H1 (cell line): ENCODE measurements around the gene ATCAY. TPM values are rescaled to one million over a fixed set of nuclear protein-coding genes. Genes with fewer than 3 reads are reported as not detected.
"Not testable (repeated sequence)": the region's sequence is repeated elsewhere in the genome, so short reads cannot be mapped to it uniquely, and the experiment has no call there.

Experiments used
- CTCF ChIA-PET: fragments of 300-600 bp; sonication (Branson Sonifier 250); formaldehyde crosslinking; loops from one replicate; lab custom pipeline; 2021; ENCODE audit not compliant: partially characterized antibody; lab: Charles Lee
- POLR2A ChIA-PET: fragments of 300-600 bp; sonication (Branson Sonifier 250); formaldehyde crosslinking; loops from one replicate; lab custom pipeline; 2021; ENCODE audit warnings: inconsistent platforms; ENCODE audit not compliant: partially characterized antibody; lab: Charles Lee
- DNase-seq, 2 experiments: peaks; one replicate each; pipeline versions ENCODE4 v3.0.0 to v3.0.0-alpha.2; 2010 to 2022; ENCODE audit warnings: low spot score in 2 of 2, low read depth in 1 of 2, mixed read lengths in 1 of 2
- FAIRE-seq: peaks from 2 replicates; lab custom pipeline; 2011; peaks lifted over from hg19 to GRCh38; lab: Jason Lieb, UNC
- H2AFZ ChIP-seq: 2 replicates; pipeline ENCODE4 v1.8.1; 2012; ENCODE audit warnings: low read length, inconsistent platforms
- H2AK5ac ChIP-seq: 2 replicates; pipeline ENCODE4 v1.6.1; 2013; ENCODE audit warnings: low read depth, low read length
- H2BK120ac ChIP-seq: replicated peaks from 2 replicates; pipeline ENCODE3; 2013; ENCODE audit warnings: low read depth, low read length, inconsistent platforms
- H2BK12ac ChIP-seq: 2 replicates; pipeline ENCODE4 v1.6.1; 2013; ENCODE audit warnings: low read depth, low read length
- H2BK15ac ChIP-seq: 2 replicates; pipeline ENCODE4 v1.6.1; 2013; ENCODE audit warnings: low read length
- H2BK20ac ChIP-seq: 2 replicates; pipeline ENCODE4 v1.6.1; 2013; ENCODE audit warnings: low read length
- H2BK5ac ChIP-seq: 2 replicates; pipeline ENCODE4 v1.6.1; 2013; ENCODE audit warnings: low read depth, low read length
- H3K14ac ChIP-seq: 2 replicates; pipeline ENCODE4 v1.6.1; 2013; ENCODE audit warnings: inconsistent platforms; ENCODE audit not compliant: insufficient read length
- H3K18ac ChIP-seq: 2 replicates; pipeline ENCODE4 v1.6.1; 2013; ENCODE audit warnings: low read length; ENCODE audit errors: extremely low read depth
- H3K23ac ChIP-seq: 2 replicates; pipeline ENCODE4 v1.6.1; 2013; ENCODE audit warnings: inconsistent platforms; ENCODE audit not compliant: insufficient read length
- H3K23me2 ChIP-seq: 2 replicates; pipeline ENCODE4 v1.6.1; 2013; ENCODE audit warnings: low read depth, low read length
- H3K27ac ChIP-seq: 2 replicates; pipeline ENCODE4 v1.6.1; 2011; ENCODE audit warnings: low read depth, low read length, inconsistent platforms
- H3K27me3 ChIP-seq, 4 experiments: replicated peaks in 1 of 4; 1 replicate in 1 of 4; 2 replicates in 3 of 4; pipeline versions ENCODE4 v1.6.1 to v1.8.1; 2011 to 2013; ENCODE audit warnings: low read length in 3 of 4, mild to moderate bottlenecking in 3 of 4, inconsistent platforms in 2 of 4, mixed read lengths in 2 of 4, moderate library complexity in 1 of 4; ENCODE audit not compliant: control insufficient read depth in 3 of 4, insufficient read depth in 3 of 4; ENCODE audit errors: extremely low read depth in 1 of 4
- H3K36me3 ChIP-seq, 4 experiments: 2 replicates each; pipeline versions ENCODE4 v1.6.1 to v1.8.1; 2011 to 2013; ENCODE audit warnings: mild to moderate bottlenecking in 4 of 4, low read length in 3 of 4, moderate library complexity in 2 of 4, control low read depth in 1 of 4, inconsistent platforms in 1 of 4; ENCODE audit not compliant: insufficient read depth in 4 of 4, control insufficient read depth in 2 of 4
- H3K4ac ChIP-seq: replicated peaks from 2 replicates; pipeline ENCODE3; 2013; ENCODE audit warnings: low read length, low read depth, mixed read lengths, inconsistent platforms; ENCODE audit not compliant: insufficient read length
- H3K4me1 ChIP-seq, 4 experiments: replicated peaks in 1 of 4; 1 replicate in 1 of 4; 2 replicates in 3 of 4; pipeline versions ENCODE4 v1.6.1 to v1.8.1; 2011 to 2013; ENCODE audit warnings: low read length in 3 of 4, inconsistent platforms in 2 of 4, mixed read lengths in 1 of 4; ENCODE audit not compliant: insufficient read depth in 4 of 4, control insufficient read depth in 3 of 4
- H3K4me2 ChIP-seq, 2 experiments: 2 replicates each; pipeline versions ENCODE4 v1.6.1 to v1.8.1; 2011 to 2013; ENCODE audit warnings: low read depth in 2 of 2, low read length in 2 of 2, control low read depth in 1 of 2, inconsistent platforms in 1 of 2, mild to moderate bottlenecking in 1 of 2; ENCODE audit not compliant: insufficient read depth in 1 of 2
- H3K4me3 ChIP-seq, 4 experiments: fragments of 200-600, 300-600 bp in 1 of 4; sonication (generic), shearing (Covaris generic), sonication (Bioruptor Twin) in 1 of 4; 2 replicates each; pipeline versions ENCODE4 v1.5.1 to v1.8.1; 2011 to 2016; ENCODE audit warnings: low read length in 4 of 4, low read depth in 3 of 4, control low read depth in 2 of 4, inconsistent platforms in 2 of 4, mild to moderate bottlenecking in 2 of 4, mixed read lengths in 1 of 4, moderate library complexity in 1 of 4; ENCODE audit not compliant: insufficient read depth in 2 of 4; ENCODE audit errors: extremely low read depth in 1 of 4
- H3K56ac ChIP-seq: replicated peaks from 2 replicates; pipeline ENCODE3; 2013; ENCODE audit warnings: low read depth, mild to moderate bottlenecking, mixed read lengths, low read length, inconsistent platforms; ENCODE audit not compliant: insufficient read length
- H3K79me1 ChIP-seq: 2 replicates; pipeline ENCODE4 v1.6.1; 2013; ENCODE audit warnings: low read depth, low read length, control low read depth
- H3K79me2 ChIP-seq, 2 experiments: 2 replicates each; pipeline versions ENCODE4 v1.6.1 to v1.8.1; 2012 to 2013; ENCODE audit warnings: low read length in 2 of 2, mild to moderate bottlenecking in 2 of 2, inconsistent platforms in 1 of 2; ENCODE audit not compliant: insufficient read depth in 2 of 2, control insufficient read depth in 1 of 2
- H3K9ac ChIP-seq, 4 experiments: replicated peaks in 1 of 4; 1 replicate in 1 of 4; 2 replicates in 3 of 4; pipeline versions ENCODE4 v1.6.1 to v1.8.1; 2011 to 2013; ENCODE audit warnings: low read depth in 3 of 4, low read length in 3 of 4, control low read depth in 2 of 4, mild to moderate bottlenecking in 2 of 4, moderate library complexity in 2 of 4, inconsistent platforms in 1 of 4; ENCODE audit errors: extremely low read depth in 1 of 4
- H3K9me3 ChIP-seq, 2 experiments: 2 replicates each; pipeline versions ENCODE4 v1.6.1 to v1.8.1; 2012 to 2013; ENCODE audit warnings: mild to moderate bottlenecking in 2 of 2, moderate library complexity in 2 of 2, control low read depth in 1 of 2, inconsistent platforms in 1 of 2, low read depth in 1 of 2, low read length in 1 of 2, mixed read lengths in 1 of 2; ENCODE audit not compliant: insufficient read depth in 2 of 2
- H4K20me1 ChIP-seq, 2 experiments: replicated peaks in 1 of 2; 2 replicates each; pipeline versions ENCODE3 to v1.8.1; 2011 to 2013; ENCODE audit warnings: inconsistent platforms in 2 of 2, low read length in 2 of 2, mild to moderate bottlenecking in 1 of 2; ENCODE audit not compliant: insufficient read depth in 2 of 2, control insufficient read depth in 1 of 2
- H4K5ac ChIP-seq: 2 replicates; pipeline ENCODE4 v1.6.1; 2013; ENCODE audit warnings: low read length, low read depth, mixed read lengths, inconsistent platforms; ENCODE audit not compliant: insufficient read length
- H4K8ac ChIP-seq: 2 replicates; pipeline ENCODE4 v1.8.0; 2013; ENCODE audit warnings: mild to moderate bottlenecking, moderate library complexity, low read length, inconsistent platforms; ENCODE audit not compliant: insufficient read depth; ENCODE audit errors: extremely low read depth
- H4K91ac ChIP-seq: replicated peaks from 2 replicates; pipeline ENCODE3; 2013; ENCODE audit warnings: low read length, mixed read lengths, inconsistent platforms; ENCODE audit not compliant: insufficient read length
- WGBS, 2 experiments: shearing (Covaris generic) in 1 of 2; methylation state at CpG; one replicate each; pipeline versions ENCODE4 v1.1.6 to v1.1.7; 2013 to 2015; ENCODE audit warnings: low lambda C conversion rate in 2 of 2, mixed read lengths in 2 of 2, inconsistent platforms in 1 of 2, low coverage in 1 of 2, missing lambda C conversion rate in 1 of 2; ENCODE audit not compliant: insufficient replicate concordance in 2 of 2, insufficient coverage in 1 of 2, insufficient read length in 1 of 2; ENCODE audit errors: extremely low coverage in 1 of 2, missing lambda C conversion rate in 1 of 2; 5-methylcytosine and 5-hydroxymethylcytosine counted together
- polyA plus RNA-seq, 7 experiments: library from polyadenylated mRNA; depleted of rRNA in 3 of 7; stranded (reverse) in 5 of 7; unstranded in 2 of 7; fragments of >200 nt in 5 of 7; fragments of 200-250 nt in 2 of 7; gene quantifications; 1 replicate in 5 of 7; 2 replicates in 1 of 7; 4 replicates in 1 of 7; pipeline versions ENCODE4 v1.2.1 to v1.2.3, GENCODE V29; 2011 to 2013; ENCODE audit warnings: missing spikeins in 2 of 7, mixed read lengths in 2 of 7
- total RNA-seq: library from RNA; stranded (reverse); fragmentation: NEBNext Ultra II Directional; extraction: Animal tissue kit (Norgen Biotek cat#: 25700); gene quantifications from 2 replicates; pipeline ENCODE4 v1.2.1, GENCODE V29; 2021

ATCAY gene
- total and polyA plus RNA-seq, 2 of the 8 experiments (the other 6 are each of a cell fraction or from before 2014, with no cell fraction given): 24.4 to 33.8 TPM

GRCh38 chr19:3874695-3875094, 5.8 kb upstream of the ATCAY start:
- H4K91ac ChIP-seq, CTCF ChIA-PET, H3K4me1 ChIP-seq, H3K23me2 ChIP-seq, H2AK5ac ChIP-seq, H3K9ac ChIP-seq, H3K27ac ChIP-seq, H3K36me3 ChIP-seq, H4K8ac ChIP-seq, H3K79me1 ChIP-seq, H4K20me1 ChIP-seq, H3K23ac ChIP-seq, DNase-seq, H3K4me3 ChIP-seq, H2BK12ac ChIP-seq, H3K9me3 ChIP-seq, H3K14ac ChIP-seq, H2BK20ac ChIP-seq, H3K18ac ChIP-seq, H3K4ac ChIP-seq, H2BK5ac ChIP-seq, H3K79me2 ChIP-seq, H3K56ac ChIP-seq, H2BK120ac ChIP-seq, H3K4me2 ChIP-seq, H2AFZ ChIP-seq, FAIRE-seq, H2BK15ac ChIP-seq, H4K5ac ChIP-seq: not testable (repeated sequence)
- 78% methylated on average over 10 of the region's 13 CpGs; no CpG with 5 or more reads in 1 of the 2 experiments for WGBS, 2 experiments
- peaks cover 0 to 11% (median 5%) of the 10 kb centered on the region in 4 experiments; a peak in 6 of 7 replicates for H3K27me3 ChIP-seq
- POLR2A ChIA-PET: interaction anchor here (0.6 to 2.5 kb wide), 2 partner anchors 95 to 110 kb away, joined by 4 to 10 read pairs; partner anchors contain the start of gene EEF2
